Left renal pelvis (tissue), 4 donors: ENCODE results near the gene DLG5. TPM values are rescaled to one million over a fixed set of nuclear protein-coding genes. Genes with fewer than 3 reads are reported as not detected.
A peak's percentile ranks its signal among the peaks of the same experiment; 100 is the strongest.

ENCODE experiments used
- DNase-seq, 4 donors: peaks; one replicate each; pipeline ENCODE4 v3.0.0-alpha.2; 2013; ENCODE audit warnings: low read depth in 4 of 4, low spot score in 3 of 4
- polyA plus RNA-seq, 4 donors: library from polyadenylated mRNA; unstranded; fragments of 120-200 nt; gene quantifications; one replicate each; pipeline ENCODE4 v1.2.1, GENCODE V29; 2013; ENCODE audit not compliant: insufficient read length in 4 of 4

Gene DLG5
- polyA plus RNA-seq, 4 donors, result 36.3 to 47.2 (median 39.2) TPM

GRCh38 chr10:77849039-77849664, 77.4 kb downstream of the DLG5 start:
- DNase-seq, result no peak

GRCh38 chr10:77846718-77847311, 79.7 kb downstream of the DLG5 start:
- DNase-seq, result peak; percentile 50 to 60 (median 58)

- DNase-seq, result no peak
Measured at GRCh38 chr10:77845451-77845850, 81.1 kb downstream of the DLG5 start.

- no peak for DNase-seq
Measured at GRCh38 chr10:77844713-77845445, 81.7 kb downstream of the DLG5 start.

GRCh38 chr10:77844177-77844576, 82.4 kb downstream of the DLG5 start:
- DNase-seq, result no peak

GRCh38 chr10:77843264-77843663, 83.3 kb downstream of the DLG5 start:
- DNase-seq, result no peak

- DNase-seq, result no peak
Measured at GRCh38 chr10:77842652-77843212, 83.8 kb downstream of the DLG5 start.

- DNase-seq, result no peak
Measured at GRCh38 chr10:77841711-77842375, 84.7 kb downstream of the DLG5 start.

GRCh38 chr10:77840636-77841035, 85.9 kb downstream of the DLG5 start:
- DNase-seq, result no peak

- DNase-seq, result no peak
Measured at GRCh38 chr10:77837925-77838595, 88.5 kb downstream of the DLG5 start.

GRCh38 chr10:77837248-77837924, 89.2 kb downstream of the DLG5 start:
- DNase-seq, result no peak

GRCh38 chr10:77836299-77836820, 90.2 kb downstream of the DLG5 start:
- DNase-seq, result no peak

- DNase-seq, result no peak
Measured at GRCh38 chr10:77835669-77836086, 90.9 kb downstream of the DLG5 start.

- DNase-seq, result no peak
Measured at GRCh38 chr10:77834943-77835668, 91.4 kb downstream of the DLG5 start.

GRCh38 chr10:77834540-77834939, 92.0 kb downstream of the DLG5 start:
- DNase-seq, result no peak

GRCh38 chr10:77833792-77834191, 92.8 kb downstream of the DLG5 start:
- DNase-seq, result no peak

- DNase-seq, result no peak
Measured at GRCh38 chr10:77833225-77833624, 93.3 kb downstream of the DLG5 start.

GRCh38 chr10:77832238-77832637, 94.3 kb downstream of the DLG5 start:
- no peak for DNase-seq

- no peak for DNase-seq
Measured at GRCh38 chr10:77829356-77829755, 97.2 kb downstream of the DLG5 start.
